Lower leg skin (tissue), 3 donors: ENCODE data around the gene STAT4.

Source experiments
- POLR2A ChIP-seq, 2 donors: fragments of 450-650 bp; IDR thresholded peaks; one replicate each; pipeline ENCODE4 v1.6.1; 2016 to 2017; ENCODE audit warnings: antibody characterized with exemption in 2 of 2, mild to moderate bottlenecking in 1 of 2, moderate library complexity in 1 of 2
- TF ChIP-seq, protein P1 (sequence below), 3 donors: fragments of 450-650 bp; IDR thresholded peaks; one replicate each; pipeline ENCODE4 v1.5.1; 2016; ENCODE audit warnings: antibody characterized with exemption in 3 of 3, mild to moderate bottlenecking in 3 of 3, moderate library complexity in 2 of 3

- TF ChIP-seq, protein P1, sequence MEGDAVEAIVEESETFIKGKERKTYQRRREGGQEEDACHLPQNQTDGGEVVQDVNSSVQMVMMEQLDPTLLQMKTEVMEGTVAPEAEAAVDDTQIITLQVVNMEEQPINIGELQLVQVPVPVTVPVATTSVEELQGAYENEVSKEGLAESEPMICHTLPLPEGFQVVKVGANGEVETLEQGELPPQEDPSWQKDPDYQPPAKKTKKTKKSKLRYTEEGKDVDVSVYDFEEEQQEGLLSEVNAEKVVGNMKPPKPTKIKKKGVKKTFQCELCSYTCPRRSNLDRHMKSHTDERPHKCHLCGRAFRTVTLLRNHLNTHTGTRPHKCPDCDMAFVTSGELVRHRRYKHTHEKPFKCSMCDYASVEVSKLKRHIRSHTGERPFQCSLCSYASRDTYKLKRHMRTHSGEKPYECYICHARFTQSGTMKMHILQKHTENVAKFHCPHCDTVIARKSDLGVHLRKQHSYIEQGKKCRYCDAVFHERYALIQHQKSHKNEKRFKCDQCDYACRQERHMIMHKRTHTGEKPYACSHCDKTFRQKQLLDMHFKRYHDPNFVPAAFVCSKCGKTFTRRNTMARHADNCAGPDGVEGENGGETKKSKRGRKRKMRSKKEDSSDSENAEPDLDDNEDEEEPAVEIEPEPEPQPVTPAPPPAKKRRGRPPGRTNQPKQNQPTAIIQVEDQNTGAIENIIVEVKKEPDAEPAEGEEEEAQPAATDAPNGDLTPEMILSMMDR (IDR thresholded peaks at IDR 0.05), result no peak
- TF ChIP-seq POLR2A (IDR thresholded peaks at IDR 0.05), result no peak
Measured at GRCh38 chr2:191087311-191087710, 63.5 kb downstream of the STAT4 start.
